SK-N-SH treated with all-trans-retinoic acid at 6 μM for 48 hours (cell line): Measurements from ENCODE around the gene BEND5.

Experiments used
- BACH2 ChIP-seq: fragments of 250-450 bp; sonication (Bioruptor Pico); IDR thresholded peaks from 2 replicates; pipeline ENCODE4 v1.9.0; 2021; ENCODE audit warnings: mild to moderate bottlenecking, borderline replicate concordance
- GLIS3 ChIP-seq: fragments of 250-450 bp; sonication (Bioruptor Pico); IDR thresholded peaks from 2 replicates; pipeline ENCODE4 v1.5.0; 2020; ENCODE audit warnings: mild to moderate bottlenecking, moderate library complexity
- OSR1 ChIP-seq: fragments of 250-450 bp; sonication (Bioruptor Pico); IDR thresholded peaks from 2 replicates; pipeline ENCODE4 v1.8.0; 2022; ENCODE audit warnings: moderate library complexity, mild to moderate bottlenecking, inconsistent platforms
- RARB ChIP-seq: fragments of 250-450 bp; sonication (Bioruptor Pico); IDR thresholded peaks from 2 replicates; pipeline ENCODE4 v1.8.0; 2021; ENCODE audit warnings: mild to moderate bottlenecking, moderate library complexity
- ZC3H10 ChIP-seq: fragments of 250-450 bp; sonication (Bioruptor Pico); IDR thresholded peaks from 2 replicates; pipeline ENCODE4 v1.5.1; 2021; ENCODE audit warnings: mild to moderate bottlenecking, moderate library complexity
- ZFP3 ChIP-seq: fragments of 250-450 bp; sonication (Bioruptor Pico); IDR thresholded peaks from 2 replicates; pipeline ENCODE4 v1.5.0; 2020; ENCODE audit warnings: mild to moderate bottlenecking, moderate library complexity
- ZFP30 ChIP-seq: fragments of 450-650 bp; formaldehyde crosslinking; IDR thresholded peaks from 2 replicates; pipeline ENCODE4 v1.5.0; 2022; ENCODE audit warnings: mild to moderate bottlenecking, moderate library complexity
- ZNF565 ChIP-seq: fragments of 450-650 bp; formaldehyde crosslinking; conservative IDR thresholded peaks from 2 replicates; pipeline ENCODE4 v1.5.0; 2020; ENCODE audit warnings: low read depth, mild to moderate bottlenecking, moderate library complexity
- ZNF8 ChIP-seq: fragments of 450-650 bp; formaldehyde crosslinking; IDR thresholded peaks from 2 replicates; pipeline ENCODE4 v1.5.0; 2020; ENCODE audit warnings: mild to moderate bottlenecking, moderate library complexity
- TF ChIP-seq, protein P1 (sequence below): fragments of 250-450 bp; sonication (Bioruptor Pico); IDR thresholded peaks from 2 replicates; pipeline ENCODE4 v1.8.0; 2020; ENCODE audit warnings: mild to moderate bottlenecking, moderate library complexity, borderline replicate concordance
- TF ChIP-seq, protein P2 (sequence below): fragments of 250-450 bp; sonication (Bioruptor Pico); IDR thresholded peaks from 2 replicates; pipeline ENCODE4 v1.5.1; 2021; ENCODE audit warnings: mild to moderate bottlenecking, moderate library complexity

DNA sequence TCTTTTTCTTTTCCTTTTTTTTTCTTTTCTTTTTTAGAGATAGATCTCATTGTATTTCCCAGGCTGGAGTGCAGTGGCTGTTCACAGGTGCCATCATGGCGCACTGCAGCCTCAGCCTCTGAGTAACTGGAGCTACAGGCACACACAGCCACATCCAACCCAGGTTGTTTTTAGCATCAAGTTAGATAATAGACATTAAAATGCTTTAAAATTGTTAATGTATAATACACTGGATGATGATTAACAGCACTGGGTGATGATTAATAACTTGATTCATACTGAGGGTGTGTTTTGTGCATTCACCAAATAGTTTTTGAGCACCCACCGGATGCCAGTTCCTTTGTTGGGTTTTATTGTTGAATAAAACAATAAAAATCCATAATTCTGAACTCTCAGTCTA, 75.2 kb downstream of the BEND5 start:
- no peak for TF ChIP-seq ZC3H10 (CRISPR knock-in tag)
- TF ChIP-seq, protein P1, sequence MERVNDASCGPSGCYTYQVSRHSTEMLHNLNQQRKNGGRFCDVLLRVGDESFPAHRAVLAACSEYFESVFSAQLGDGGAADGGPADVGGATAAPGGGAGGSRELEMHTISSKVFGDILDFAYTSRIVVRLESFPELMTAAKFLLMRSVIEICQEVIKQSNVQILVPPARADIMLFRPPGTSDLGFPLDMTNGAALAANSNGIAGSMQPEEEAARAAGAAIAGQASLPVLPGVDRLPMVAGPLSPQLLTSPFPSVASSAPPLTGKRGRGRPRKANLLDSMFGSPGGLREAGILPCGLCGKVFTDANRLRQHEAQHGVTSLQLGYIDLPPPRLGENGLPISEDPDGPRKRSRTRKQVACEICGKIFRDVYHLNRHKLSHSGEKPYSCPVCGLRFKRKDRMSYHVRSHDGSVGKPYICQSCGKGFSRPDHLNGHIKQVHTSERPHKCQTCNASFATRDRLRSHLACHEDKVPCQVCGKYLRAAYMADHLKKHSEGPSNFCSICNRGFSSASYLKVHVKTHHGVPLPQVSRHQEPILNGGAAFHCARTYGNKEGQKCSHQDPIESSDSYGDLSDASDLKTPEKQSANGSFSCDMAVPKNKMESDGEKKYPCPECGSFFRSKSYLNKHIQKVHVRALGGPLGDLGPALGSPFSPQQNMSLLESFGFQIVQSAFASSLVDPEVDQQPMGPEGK (CRISPR knock-in tag) = no peak
- TF ChIP-seq RARB (CRISPR knock-in tag) = no peak
- no peak for TF ChIP-seq ZNF565 (CRISPR knock-in tag)
- TF ChIP-seq GLIS3 (CRISPR knock-in tag) = no peak
- no peak for TF ChIP-seq OSR1 (CRISPR knock-in tag)
- TF ChIP-seq BACH2 (CRISPR knock-in tag) = no peak
- TF ChIP-seq, protein P2, sequence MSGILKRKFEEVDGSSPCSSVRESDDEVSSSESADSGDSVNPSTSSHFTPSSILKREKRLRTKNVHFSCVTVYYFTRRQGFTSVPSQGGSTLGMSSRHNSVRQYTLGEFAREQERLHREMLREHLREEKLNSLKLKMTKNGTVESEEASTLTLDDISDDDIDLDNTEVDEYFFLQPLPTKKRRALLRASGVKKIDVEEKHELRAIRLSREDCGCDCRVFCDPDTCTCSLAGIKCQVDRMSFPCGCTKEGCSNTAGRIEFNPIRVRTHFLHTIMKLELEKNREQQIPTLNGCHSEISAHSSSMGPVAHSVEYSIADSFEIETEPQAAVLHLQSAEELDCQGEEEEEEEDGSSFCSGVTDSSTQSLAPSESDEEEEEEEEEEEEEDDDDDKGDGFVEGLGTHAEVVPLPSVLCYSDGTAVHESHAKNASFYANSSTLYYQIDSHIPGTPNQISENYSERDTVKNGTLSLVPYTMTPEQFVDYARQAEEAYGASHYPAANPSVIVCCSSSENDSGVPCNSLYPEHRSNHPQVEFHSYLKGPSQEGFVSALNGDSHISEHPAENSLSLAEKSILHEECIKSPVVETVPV (CRISPR knock-in tag) = no peak
- no peak for TF ChIP-seq ZFP3 (CRISPR knock-in tag)
- no peak for TF ChIP-seq ZFP30 (CRISPR knock-in tag)
- no peak for TF ChIP-seq ZNF8 (CRISPR knock-in tag)
